HCT116 (cell line): ENCODE data around the gene ATOX1. TPM values are rescaled to one million over a fixed set of nuclear protein-coding genes. Genes with fewer than 3 reads are reported as not detected.

Experiments used
- ATAC-seq: fragments of 200-7000 bp; cut with Tn5 transposase; 2 replicates; pipeline ENCODE4 v1.9.1; 2020; ENCODE audit warnings: mild to moderate bottlenecking, moderate library complexity
- BruUV-seq: library from RNA; stranded (reverse); fragments of 400-500 nt; replicated peaks from 2 replicates; lab custom pipeline; 2021; lab: Mats Ljungman, UMichigan
- CTCF ChIA-PET: fragments of 300-600 bp; sonication (Branson Sonifier 250); formaldehyde crosslinking; loops from one replicate; lab custom pipeline; 2021; ENCODE audit warnings: antibody characterized with exemption; lab: Charles Lee
- POLR2A ChIA-PET: fragments of 300-600, 350-600 bp; sonication (Branson Sonifier 250); formaldehyde crosslinking; loops from one replicate; lab custom pipeline; 2021; ENCODE audit warnings: antibody characterized with exemption; lab: Charles Lee
- RAD21 ChIA-PET, 2 experiments: fragments of 300-600 bp; sonication (Branson Sonifier 250); formaldehyde crosslinking; loops; one replicate each; lab custom pipeline; 2023; ENCODE audit warnings: low total read pairs in 2 of 2; ENCODE audit not compliant: uncharacterized antibody in 2 of 2, unreplicated experiment in 2 of 2, low non-redundant PET in 1 of 2; lab: Charles Lee
- DNase-seq: peaks from one replicate; pipeline ENCODE4 v3.0.0-alpha.2; 2010; ENCODE audit warnings: low read depth, low spot score
- H2AFZ ChIP-seq: fragments of 200-600 bp; shearing (Covaris generic), sonication (generic); 2 replicates; pipeline ENCODE4 v1.6.1; 2017; ENCODE audit warnings: low read depth, mixed run types, mixed read lengths, antibody characterized with exemption, low read length; ENCODE audit not compliant: poor library complexity, severe bottlenecking
- H3K27ac ChIP-seq: 2 replicates; pipeline ENCODE4 v1.5.1; 2012; ENCODE audit warnings: low read depth, low read length
- H3K27me3 ChIP-seq: fragments of 200-600 bp; sonication (generic); 2 replicates; pipeline ENCODE4 v1.6.1; 2016; ENCODE audit warnings: mixed run types, low read length, mixed read lengths; ENCODE audit not compliant: insufficient read depth
- H3K36me3 ChIP-seq, 2 experiments: fragments of 200-500 bp in 1 of 2; fragments of 200-600 bp in 1 of 2; sonication (Bioruptor generic) in 1 of 2; sonication (generic) in 1 of 2; 2 replicates each; pipeline versions ENCODE4 v1.5.1 to v1.6.1; 2014 to 2016; ENCODE audit warnings: low read length in 2 of 2, inconsistent platforms in 1 of 2, mixed read lengths in 1 of 2, mixed run types in 1 of 2; ENCODE audit not compliant: insufficient read depth in 2 of 2, control insufficient read depth in 1 of 2
- H3K4me1 ChIP-seq, 2 experiments: fragments of 200-600 bp in 1 of 2; sonication (generic) in 1 of 2; 2 replicates each; pipeline versions ENCODE4 v1.5.1 to v1.6.1; 2012 to 2017; ENCODE audit warnings: low read length in 2 of 2, inconsistent platforms in 1 of 2, mild to moderate bottlenecking in 1 of 2, mixed read lengths in 1 of 2, mixed run types in 1 of 2, moderate library complexity in 1 of 2; ENCODE audit not compliant: insufficient read depth in 2 of 2, control insufficient read depth in 1 of 2
- H3K4me2 ChIP-seq: fragments of 200-600 bp; sonication (generic); 2 replicates; pipeline ENCODE4 v1.6.1; 2017; ENCODE audit warnings: mixed run types, low read length, mixed read lengths
- H3K4me3 ChIP-seq, 2 experiments: fragments of 200-600 bp in 1 of 2; sonication (generic) in 1 of 2; replicated peaks in 1 of 2; 2 replicates each; pipeline ENCODE4 v1.5.1; 2011 to 2016; ENCODE audit warnings: low read length in 2 of 2, control low read depth in 1 of 2, low read depth in 1 of 2, mild to moderate bottlenecking in 1 of 2, mixed read lengths in 1 of 2, mixed run types in 1 of 2
- H3K79me2 ChIP-seq: fragments of 200-600 bp; sonication (generic); 2 replicates; pipeline ENCODE4 v1.6.1; 2017; ENCODE audit warnings: mild to moderate bottlenecking, mixed run types, low read length, moderate library complexity, mixed read lengths; ENCODE audit not compliant: insufficient read depth
- H3K9ac ChIP-seq: fragments of 200-600 bp; sonication (generic); 2 replicates; pipeline ENCODE4 v1.6.1; 2016; ENCODE audit warnings: low read length, mixed read lengths
- H3K9me2 ChIP-seq: fragments of 200-600 bp; sonication (generic), shearing (Covaris generic); 2 replicates; pipeline ENCODE4 v1.6.1; 2017; ENCODE audit warnings: mixed run types, mild to moderate bottlenecking, moderate library complexity; ENCODE audit not compliant: insufficient read depth
- H3K9me3 ChIP-seq, 2 experiments: fragments of 200-500 bp in 1 of 2; fragments of 200-600 bp in 1 of 2; sonication (Bioruptor generic) in 1 of 2; sonication (generic) in 1 of 2; 2 replicates each; pipeline ENCODE4 v1.6.1; 2014 to 2017; ENCODE audit warnings: low read length in 2 of 2, mixed read lengths in 2 of 2, inconsistent platforms in 1 of 2, low read depth in 1 of 2, mild to moderate bottlenecking in 1 of 2, mixed run types in 1 of 2, moderate library complexity in 1 of 2; ENCODE audit not compliant: control insufficient read depth in 1 of 2, insufficient read depth in 1 of 2
- H4K20me1 ChIP-seq: fragments of 200-600 bp; sonication (generic), shearing (Covaris generic); 2 replicates; pipeline ENCODE4 v1.6.1; 2017; ENCODE audit warnings: mixed run types, mild to moderate bottlenecking, moderate library complexity; ENCODE audit not compliant: insufficient read depth
- CEBPB ChIP-seq: IDR thresholded peaks from 2 replicates; pipeline ENCODE4 v1.6.1; 2012; ENCODE audit warnings: low read depth
- EGR1 ChIP-seq: IDR thresholded peaks from 2 replicates; pipeline ENCODE4 v1.6.1; 2012; ENCODE audit warnings: low read depth
- POLR2AphosphoS5 ChIP-seq: IDR thresholded peaks from 2 replicates; pipeline ENCODE4 v1.6.1; 2011; ENCODE audit warnings: mild to moderate bottlenecking, low read depth, low read length, moderate library complexity
- RAD21 ChIP-seq: IDR thresholded peaks from 2 replicates; pipeline ENCODE4 v1.6.1; 2012; ENCODE audit warnings: low read depth, mild to moderate bottlenecking
- REST ChIP-seq: IDR thresholded peaks from 2 replicates; pipeline ENCODE4 v1.6.1; 2012; ENCODE audit warnings: low read depth
- SP1 ChIP-seq: IDR thresholded peaks from 2 replicates; pipeline ENCODE4 v1.6.1; 2012; ENCODE audit warnings: low read depth
- SRF ChIP-seq: IDR thresholded peaks from 2 replicates; pipeline ENCODE4 v1.6.1; 2012; ENCODE audit warnings: low read depth
- YY1 ChIP-seq: IDR thresholded peaks from 2 replicates; pipeline ENCODE4 v1.6.1; 2011; ENCODE audit warnings: low read length, low read depth, moderate library complexity, mild to moderate bottlenecking; ENCODE audit not compliant: insufficient replicate concordance; ENCODE audit errors: extremely low read depth
- ZNF274 ChIP-seq: fragments of 200-500 bp; sonication (Bioruptor generic); IDR thresholded peaks from 2 replicates; pipeline ENCODE4 v1.6.1; 2014; ENCODE audit warnings: mild to moderate bottlenecking, low read depth, low read length, inconsistent platforms
- intact Hi-C: fragments of 100-400 bp; cut with micrococcal nuclease; formaldehyde crosslinking; loops from 2 replicates; pipeline ENCODE4 v1.10.0; 2022
- total RNA-seq: library from RNA; stranded (reverse); gene quantifications from one replicate; pipeline ENCODE4 v1.2.1, GENCODE V29; 2021; ENCODE audit not compliant: unreplicated experiment

Gene ATOX1
- total RNA-seq, 1 experiment from 2014 or later: 66.2 TPM

DNA sequence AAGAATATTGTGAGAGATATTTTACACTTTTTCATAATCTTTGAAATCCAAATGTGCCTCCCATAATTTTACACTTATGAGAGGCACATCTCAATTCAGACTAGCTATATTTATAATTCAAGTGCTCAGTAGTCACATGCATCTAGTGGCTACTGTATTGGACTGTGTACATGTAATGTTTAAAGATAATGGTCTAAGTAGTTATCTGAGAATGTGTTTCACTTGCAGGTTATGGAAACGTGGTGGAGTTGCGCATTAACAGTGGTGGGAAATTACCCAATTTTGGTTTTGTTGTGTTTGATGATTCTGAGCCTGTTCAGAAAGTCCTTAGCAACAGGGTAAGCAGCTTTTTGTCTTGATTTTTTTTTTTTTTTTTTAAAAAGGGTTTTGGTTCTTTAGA, 42.1 kb upstream of the ATOX1 start:
- peaks cover 97% of the 10 kb centered on the region for H3K79me2 ChIP-seq
- H2AFZ ChIP-seq: no peak overlapping the region
- ChIA-PET RAD21 (no interaction called here), POLR2A (interaction anchor here (3.6 kb wide), 1 partner anchor 29 kb away, joined by 14 read pairs; the partner anchor contains the start of gene G3BP1), CTCF (interaction anchor here (1.3 kb wide), 1 partner anchor 24 kb away, joined by 4 read pairs; no protein-coding TSS in a partner anchor)
- no peaks in the 10 kb centered on the region for H3K27me3 ChIP-seq
- H3K9me3 ChIP-seq: no peaks in the 10 kb centered on the region
- DNase-seq: no peak
- H3K9me2 ChIP-seq: no peaks in the 10 kb centered on the region
- no TSS peak for BruUV-seq
- no peak overlapping the region for H3K4me3 ChIP-seq
- intact Hi-C loops: no loop called here
- 0 out of 4 replicates have a peak, but pooled peaks cover 0 to 3% of the 10 kb centered on the region in 2 experiments for H3K4me1 ChIP-seq
- no peak for ATAC-seq
- H3K9ac ChIP-seq: no peak overlapping the region
- no peak overlapping the region for H3K27ac ChIP-seq
- H3K4me2 ChIP-seq: no peak overlapping the region
- H3K36me3 ChIP-seq: peaks cover 70 to 74% of the 10 kb centered on the region in 2 experiments
- TF ChIP-seq EGR1: no peak
- TF ChIP-seq POLR2AphosphoS5: no peak
- no peak for TF ChIP-seq YY1
- no peak for TF ChIP-seq SP1
- no peak for TF ChIP-seq RAD21
- peaks cover 46% of the 10 kb centered on the region for H4K20me1 ChIP-seq

DNA sequence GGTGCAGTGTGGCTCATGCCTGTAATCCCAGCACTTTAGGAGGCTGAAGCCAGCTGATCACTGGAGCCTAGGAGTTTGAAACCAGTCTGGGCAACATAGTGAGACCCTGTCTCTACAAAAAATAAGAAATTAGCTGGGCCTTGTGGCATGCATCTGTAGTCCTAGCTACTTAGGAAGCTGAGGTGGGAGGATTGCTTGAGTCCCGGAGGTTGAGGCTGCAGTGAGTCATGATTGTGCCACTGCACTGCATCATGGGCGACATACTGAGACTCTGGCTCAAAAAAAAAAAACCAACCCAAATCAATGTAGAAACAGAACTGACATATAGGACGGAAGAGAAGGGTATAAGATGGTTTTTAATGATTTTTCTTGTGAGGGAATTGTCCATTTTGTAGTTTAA, 41.0 kb upstream of the ATOX1 start:
- peaks cover 70 to 73% of the 10 kb centered on the region in 2 experiments for H3K36me3 ChIP-seq
- POLR2A ChIA-PET: interaction anchor here (2.3 to 3.6 kb wide), 2 partner anchors 10 to 28 kb away, joined by 6 to 14 read pairs; partner anchors contain the start of gene G3BP1

More for the DNA sequence above, 41.0 kb upstream of the ATOX1 start:
- Histone ChIP-seq H3K4me1 (0 out of 4 replicates have a peak, but pooled peaks cover 0 to 3% of the 10 kb centered on the region in 2 experiments), H3K79me2 (peaks cover 97% of the 10 kb centered on the region), H3K9me2 (no peaks in the 10 kb centered on the region), H3K27me3 (no peaks in the 10 kb centered on the region), H3K9me3 (no peaks in the 10 kb centered on the region), H3K9ac (no peak overlapping the region), H4K20me1 (peaks cover 43% of the 10 kb centered on the region), H3K4me2 (no peak overlapping the region), H2AFZ (no peak overlapping the region), H3K27ac (no peak overlapping the region), H3K4me3 (no peak overlapping the region)
- DNase-seq (no peak), ATAC-seq (peak; percentile 34; the same call in 1 of the 2 replicates)
- TF ChIP-seq SRF: no peak
- TF ChIP-seq ZNF274: no peak
- no peak for TF ChIP-seq CEBPB
- TF ChIP-seq REST: no peak
- ChIA-PET RAD21 (no interaction called here), CTCF (interaction anchor here (1.0 to 1.3 kb wide), 2 partner anchors 26 to 141 kb away, joined by 3 to 4 read pairs; no protein-coding TSS in a partner anchor)
- BruUV-seq: no TSS peak
- intact Hi-C loops: no loop called here
